ENCODE data around the gene APOBEC3A. TPM values are rescaled to one million over a fixed set of nuclear protein-coding genes. Genes with fewer than 3 reads are reported as not detected.
A peak's percentile ranks its signal among the peaks of the same experiment; 100 is the strongest.

Gene APOBEC3A
- total RNA-seq, 4 donors from 2014 or later = 0.29 to 0.39 TPM; not detected in 2

GRCh38 chr22:38938221-38938620 lies 19.2 kb upstream of the APOBEC3A start:
- peak in 1 of 2 donors; percentile 72 for DNase-seq (ENCODE audit: low spot score in 2 of 2)
- 82 to 90% methylated on average over 11 of the region's 11 CpGs for WGBS, 2 donors
- no peak for TF ChIP-seq POLR2A (IDR thresholded peaks at IDR 0.05)
- no peak for TF ChIP-seq CTCF (IDR thresholded peaks at IDR 0.05)
- H3K4me3 ChIP-seq (ENCODE audit: low read depth, poor library complexity, severe bottlenecking) = no peak overlapping the region
- intact Hi-C loops (cut with DNase I; ENCODE audit: low total_unique reads) = no loop called here

- no peak for TF ChIP-seq CTCF (IDR thresholded peaks at IDR 0.05)
- no peak for TF ChIP-seq POLR2A (IDR thresholded peaks at IDR 0.05)
- WGBS, 2 donors = 69 to 82% methylated on average over 7 of the region's 7 CpGs
- no peak overlapping the region for H3K4me3 ChIP-seq (ENCODE audit: low read depth, poor library complexity, severe bottlenecking)
- intact Hi-C loops (cut with DNase I; ENCODE audit: low total_unique reads) = no loop called here
- no peak for DNase-seq (ENCODE audit: low spot score in 2 of 2)
Measured at GRCh38 chr22:38938925-38939324, 18.5 kb upstream of the APOBEC3A start.

- TF ChIP-seq POLR2A (IDR thresholded peaks at IDR 0.05) (no peak), CTCF (IDR thresholded peaks at IDR 0.05) (no peak)
- no peak overlapping the region for H3K4me3 ChIP-seq (ENCODE audit: low read depth, poor library complexity, severe bottlenecking)
- DNase-seq (ENCODE audit: low spot score in 2 of 2) = no peak
- intact Hi-C loops (cut with DNase I; ENCODE audit: low total_unique reads) = no loop called here
- WGBS, 2 donors = 86 to 94% methylated on average over 6 of the region's 6 CpGs
Measured at GRCh38 chr22:38940811-38941384, 16.5 kb upstream of the APOBEC3A start.

GRCh38 chr22:38941488-38941987 lies 15.9 kb upstream of the APOBEC3A start:
- WGBS, 2 donors = 74 to 81% methylated on average over 13 of the region's 13 CpGs
- TF ChIP-seq POLR2A (IDR thresholded peaks at IDR 0.05) (no peak), CTCF (IDR thresholded peaks at IDR 0.05) (no peak)
- no peak overlapping the region for H3K4me3 ChIP-seq (ENCODE audit: low read depth, poor library complexity, severe bottlenecking)
- intact Hi-C loops (cut with DNase I; ENCODE audit: low total_unique reads) = no loop called here
- DNase-seq (ENCODE audit: low spot score in 2 of 2) = no peak

GRCh38 chr22:38942702-38943101 lies 14.7 kb upstream of the APOBEC3A start:
- TF ChIP-seq POLR2A (IDR thresholded peaks at IDR 0.05) (no peak), CTCF (IDR thresholded peaks at IDR 0.05) (no peak)
- DNase-seq (ENCODE audit: low spot score in 2 of 2) = no peak
- no peak overlapping the region for H3K4me3 ChIP-seq (ENCODE audit: low read depth, poor library complexity, severe bottlenecking)
- 85 to 87% methylated on average over 5 of the region's 5 CpGs for WGBS, 2 donors
- intact Hi-C loops (cut with DNase I; ENCODE audit: low total_unique reads) = no loop called here

GRCh38 chr22:38943201-38943600 lies 14.2 kb upstream of the APOBEC3A start:
- no peak for DNase-seq (ENCODE audit: low spot score in 2 of 2)
- 62 to 69% methylated on average over 9 of the region's 9 CpGs for WGBS, 2 donors
- H3K4me3 ChIP-seq (ENCODE audit: low read depth, poor library complexity, severe bottlenecking) = no peak overlapping the region
- intact Hi-C loops (cut with DNase I; ENCODE audit: low total_unique reads) = no loop called here
- no peak for TF ChIP-seq CTCF (IDR thresholded peaks at IDR 0.05)
- TF ChIP-seq POLR2A (IDR thresholded peaks at IDR 0.05) = no peak

Data from lower leg skin (tissue), 4 donors.